Spleen (tissue), 11 donors: ENCODE measurements around the gene LRRC57. TPM values are rescaled to one million over a fixed set of nuclear protein-coding genes. Genes with fewer than 3 reads are reported as not detected.
"Not testable (repeated sequence)": the region's sequence is repeated elsewhere in the genome, so short reads cannot be mapped to it uniquely, and the experiment has no call there.

Experiments used
- DNase-seq: peaks from one replicate; pipeline ENCODE4 v3.0.0-alpha.2; 2020
- H3K27ac ChIP-seq, 8 donors: fragments of 200-600 bp; sonication (generic) in 7 of 8; 1 replicate in 4 of 8; 2 replicates in 4 of 8; pipeline versions ENCODE4 v1.5.0 to v1.8.0; 2016 to 2021; ENCODE audit warnings: inconsistent platforms in 4 of 8, mild to moderate bottlenecking in 4 of 8, moderate library complexity in 1 of 8
- H3K27me3 ChIP-seq, 7 donors: fragments of 200-600 bp; sonication (generic) in 6 of 7; replicated peaks in 1 of 7; 1 replicate in 4 of 7; 2 replicates in 3 of 7; pipeline versions ENCODE4 v1.5.0 to v1.8.0; 2016 to 2021; ENCODE audit warnings: inconsistent platforms in 3 of 7, mild to moderate bottlenecking in 1 of 7
- H3K36me3 ChIP-seq, 6 donors: fragments of 200-600 bp; sonication (generic) in 5 of 6; 1 replicate in 4 of 6; 2 replicates in 2 of 6; pipeline versions ENCODE4 v1.5.0 to v1.8.0; 2016 to 2021; ENCODE audit warnings: inconsistent platforms in 2 of 6
- H3K4me1 ChIP-seq, 6 donors: fragments of 200-600 bp; sonication (generic) in 5 of 6; 1 replicate in 3 of 6; 2 replicates in 3 of 6; pipeline versions ENCODE4 v1.5.0 to v1.8.0; 2016 to 2021; ENCODE audit warnings: inconsistent platforms in 3 of 6
- H3K4me3 ChIP-seq, 8 donors: fragments of 200-600 bp; sonication (generic) in 7 of 8; 1 replicate in 4 of 8; 2 replicates in 4 of 8; pipeline versions ENCODE4 v1.5.0 to v1.8.0; 2016 to 2021; ENCODE audit warnings: inconsistent platforms in 4 of 8, mild to moderate bottlenecking in 4 of 8, moderate library complexity in 2 of 8
- H3K9me3 ChIP-seq, 8 donors: fragments of 200-600 bp; sonication (generic) in 7 of 8; 1 replicate in 4 of 8; 2 replicates in 4 of 8; pipeline versions ENCODE4 v1.5.0 to v1.8.0; 2016 to 2021; ENCODE audit warnings: inconsistent platforms in 4 of 8
- POLR2A ChIP-seq, 3 donors: fragments of 450-650 bp; IDR thresholded peaks; one replicate each; pipeline ENCODE4 v1.5.1; 2017; ENCODE audit warnings: antibody characterized with exemption in 3 of 3, mild to moderate bottlenecking in 1 of 3
- POLR2AphosphoS5 ChIP-seq, 3 donors: sonication (generic); formaldehyde crosslinking; IDR thresholded peaks; one replicate each; pipeline ENCODE4 v1.5.1; 2017; ENCODE audit warnings: antibody characterized with exemption in 3 of 3
- WGBS, 5 donors: extraction: QIAGEN DNeasy Blood & Tissue Kit in 3 of 5; methylation state at CpG; one replicate each; pipeline versions ENCODE4 v1.1.5 to v1.1.7; 2013 to 2018; 5-methylcytosine and 5-hydroxymethylcytosine counted together
- intact Hi-C: fragments of 100-400 bp; cut with DNase I; formaldehyde crosslinking; loops from one replicate; pipeline ENCODE4 v1.15.0; 2023; ENCODE audit warnings: low total_unique reads
- polyA plus RNA-seq, 3 donors: library from polyadenylated mRNA; stranded (reverse); fragments of 200-250 nt; gene quantifications; one replicate each; pipeline ENCODE4 v1.2.1, GENCODE V29; 2013
- total RNA-seq, 7 donors: library from RNA; depleted of rRNA in 3 of 7; stranded (reverse); fragments of >200 nt in 3 of 7; fragmentation: NEBNext Ultra II Directional in 4 of 7; extraction: Animal tissue kit (Norgen Biotek cat#: 25700) in 4 of 7; gene quantifications; one replicate each; pipeline versions ENCODE4 v1.1.0 to v1.2.1, GENCODE V29; 2016 to 2021
- TF ChIP-seq, protein P1 (sequence below), 11 experiments: fragments of 200-600 bp in 7 of 11; fragments of 450-650 bp in 4 of 11; sonication (generic) in 4 of 11; IDR thresholded peaks in 8 of 11; conservative IDR thresholded peaks in 3 of 11; 1 replicate in 7 of 11; 2 replicates in 4 of 11; pipeline versions ENCODE4 v1.4.0 to v1.8.0; 2016 to 2021; ENCODE audit warnings: antibody characterized with exemption in 11 of 11, inconsistent platforms in 4 of 11, mild to moderate bottlenecking in 1 of 11
- donor health status: healthy with polysubstance abuse.
- donor health status: DM: no; HTN: no; CAD: no; lungs with moderate emphysema.
- donor health status: DM: no; HTN: no; CAD: no.
- donor health status: Bipolar disorder and iron deficiency.
- donor health status: healthy.
- donor health status: DM: no; HTN: no; CAD: no.
- donor health status: DM: yes; HTN: yes; CAD: no.

Gene LRRC57
- total and polyA plus RNA-seq, 10 donors = 3.9 to 21.4 (median 16.3) TPM

DNA sequence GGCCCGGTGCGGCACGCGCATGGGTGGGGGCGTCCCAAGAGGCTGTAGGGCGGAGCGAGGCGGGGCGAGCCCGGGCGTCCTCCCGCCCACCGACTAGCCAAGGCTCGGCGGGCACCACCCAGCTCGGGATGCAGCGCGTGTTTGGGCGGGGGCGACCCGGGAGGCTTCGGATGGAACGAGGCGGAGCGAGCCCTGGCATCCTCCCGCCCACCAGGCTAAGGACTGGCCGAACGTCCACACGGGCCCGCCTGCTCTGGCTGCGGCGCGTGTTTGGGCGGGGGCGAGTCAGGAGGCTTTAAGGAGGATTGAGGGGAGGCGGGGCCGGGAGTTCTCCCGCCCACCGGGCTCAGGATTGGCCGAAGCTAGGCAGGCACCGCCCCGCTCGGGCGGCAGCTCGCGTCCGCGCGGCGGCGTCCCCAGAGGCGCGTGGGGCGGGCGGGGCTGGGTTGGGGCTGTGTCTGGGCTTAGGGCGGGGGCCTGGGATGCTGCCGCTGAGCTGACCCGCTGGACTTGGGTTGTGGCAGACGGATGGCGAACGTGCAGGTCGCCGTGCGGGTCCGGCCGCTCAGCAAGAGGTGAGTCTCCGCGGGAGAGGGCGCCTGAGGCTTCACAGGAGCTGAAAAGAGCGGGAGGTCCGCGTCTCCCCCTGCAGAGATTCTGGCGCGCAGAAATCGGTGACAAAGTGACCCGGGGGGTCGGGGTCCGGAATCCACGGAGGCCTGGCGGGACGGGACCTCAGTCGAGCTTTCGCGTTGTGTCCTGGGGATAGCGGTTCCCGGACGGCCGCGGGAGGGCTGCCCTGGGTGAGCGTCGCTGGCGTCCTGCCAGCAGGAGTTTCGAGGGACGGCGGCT lies 26.8 kb upstream of the LRRC57 start, which contains the start of gene STARD9:
Gene STARD9 (plus strand): TSS at position 419 of the 852 bp plus-strand sequence. CDS start 110 bp downstream, at position 529.
- H3K36me3 ChIP-seq = peaks cover 0 to 2% (median 0%) of the 10 kb centered on the region in 6 donors
- 0 to 1% (median 1%) methylated on average over 21 to 95 of the region's 95 CpGs for WGBS, 5 donors
- peaks cover 0 to 18% (median 0%) of the 10 kb centered on the region in 7 donors for H3K27me3 ChIP-seq
- H3K4me3 ChIP-seq = peak within 1 kb of the TSS; percentile 71 to 96 (median 84)
- intact Hi-C loops = no loop called here
- TF ChIP-seq POLR2AphosphoS5 (IDR thresholded peaks at IDR 0.05) (peak; percentile 94 to 95 (median 95)), POLR2A (IDR thresholded peaks at IDR 0.05) (peak in 1 of 3 donors; percentile 28)
- TF ChIP-seq, protein P1, sequence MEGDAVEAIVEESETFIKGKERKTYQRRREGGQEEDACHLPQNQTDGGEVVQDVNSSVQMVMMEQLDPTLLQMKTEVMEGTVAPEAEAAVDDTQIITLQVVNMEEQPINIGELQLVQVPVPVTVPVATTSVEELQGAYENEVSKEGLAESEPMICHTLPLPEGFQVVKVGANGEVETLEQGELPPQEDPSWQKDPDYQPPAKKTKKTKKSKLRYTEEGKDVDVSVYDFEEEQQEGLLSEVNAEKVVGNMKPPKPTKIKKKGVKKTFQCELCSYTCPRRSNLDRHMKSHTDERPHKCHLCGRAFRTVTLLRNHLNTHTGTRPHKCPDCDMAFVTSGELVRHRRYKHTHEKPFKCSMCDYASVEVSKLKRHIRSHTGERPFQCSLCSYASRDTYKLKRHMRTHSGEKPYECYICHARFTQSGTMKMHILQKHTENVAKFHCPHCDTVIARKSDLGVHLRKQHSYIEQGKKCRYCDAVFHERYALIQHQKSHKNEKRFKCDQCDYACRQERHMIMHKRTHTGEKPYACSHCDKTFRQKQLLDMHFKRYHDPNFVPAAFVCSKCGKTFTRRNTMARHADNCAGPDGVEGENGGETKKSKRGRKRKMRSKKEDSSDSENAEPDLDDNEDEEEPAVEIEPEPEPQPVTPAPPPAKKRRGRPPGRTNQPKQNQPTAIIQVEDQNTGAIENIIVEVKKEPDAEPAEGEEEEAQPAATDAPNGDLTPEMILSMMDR (IDR thresholded peaks at IDR 0.05 in 8 of 11, conservative IDR thresholded peaks at IDR 0.05 in 3 of 11) = peak in 4 of 11 experiments; percentile 10 to 50 (median 20)
- peaks cover 3 to 39% (median 28%) of the 10 kb centered on the region in 6 donors for H3K4me1 ChIP-seq
- peak; percentile 99 for DNase-seq
- peak within 1 kb of the TSS; percentile 58 to 89 (median 86) for H3K27ac ChIP-seq
- no peaks in the 10 kb centered on the region for H3K9me3 ChIP-seq

DNA sequence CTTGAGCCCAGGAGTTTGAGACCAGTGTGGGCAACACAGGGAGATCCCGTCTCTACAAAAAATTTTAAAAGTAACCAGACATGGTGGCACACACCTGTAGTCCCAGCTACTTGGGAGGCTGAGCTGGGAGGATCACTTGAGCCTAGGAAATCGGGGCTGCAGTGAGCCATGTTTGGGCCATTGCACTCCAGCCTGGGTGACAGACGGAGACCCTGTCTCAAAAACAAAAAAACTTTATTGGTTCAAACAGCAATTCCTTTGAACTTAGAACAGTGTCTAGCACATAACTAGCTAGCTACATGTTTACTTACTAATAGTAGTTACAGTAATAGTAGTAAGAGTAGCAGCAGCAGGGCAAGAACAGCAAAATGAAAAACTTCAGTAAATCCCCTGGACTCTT lies 10.1 kb upstream of the LRRC57 start:
- Histone ChIP-seq H3K9me3 (no peaks in the 10 kb centered on the region), H3K27me3 (no peaks in the 10 kb centered on the region), H3K36me3 (peaks cover 2 to 66% (median 49%) of the 10 kb centered on the region in 6 donors), H3K27ac (no peak overlapping the region), H3K4me3 (no peak overlapping the region), H3K4me1 (peaks cover 0 to 9% (median 2%) of the 10 kb centered on the region in 6 donors)
- no peak for TF ChIP-seq POLR2A (IDR thresholded peaks at IDR 0.05)
- no peak for TF ChIP-seq POLR2AphosphoS5 (IDR thresholded peaks at IDR 0.05)
- TF ChIP-seq, protein P1 (IDR thresholded peaks at IDR 0.05 in 8 of 11, conservative IDR thresholded peaks at IDR 0.05 in 3 of 11) = no peak
- WGBS, 5 donors = 94 to 98% (median 97%) methylated on average over 3 of the region's 3 CpGs
- intact Hi-C loops = no loop called here
- DNase-seq = no peak

DNA sequence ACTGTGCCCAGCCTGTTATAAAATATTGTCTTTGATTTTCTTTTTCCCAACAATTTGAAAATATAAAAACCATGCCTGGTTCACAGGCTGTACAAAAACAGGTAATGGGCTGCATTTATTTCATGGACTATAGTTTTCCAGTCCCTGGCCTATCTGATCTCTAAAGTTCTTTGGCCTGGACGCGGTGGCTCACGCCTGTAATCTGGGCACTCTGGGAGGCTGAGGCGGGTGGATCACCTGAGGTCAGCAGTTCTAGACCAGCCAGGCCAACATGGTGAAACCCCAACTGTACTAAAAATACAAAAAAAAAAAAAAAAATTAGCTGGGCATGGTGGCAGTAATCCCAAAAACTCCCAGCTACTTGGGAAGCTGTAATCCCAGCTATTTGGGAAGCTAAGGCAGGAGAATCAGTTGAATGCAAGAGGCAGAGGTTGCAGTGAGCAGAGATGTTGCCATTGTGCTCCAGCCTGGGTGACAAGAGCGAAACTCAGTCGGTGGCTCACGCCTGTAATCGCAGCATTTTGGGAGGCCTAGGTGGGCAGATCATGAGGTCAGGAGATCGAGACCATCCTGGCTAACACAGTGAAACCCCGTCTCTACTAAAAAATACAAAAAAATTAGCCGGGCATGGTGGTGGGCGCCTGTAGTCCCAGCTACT lies 8.1 kb upstream of the LRRC57 start:
- DNase-seq, H3K27me3 ChIP-seq, H3K9me3 ChIP-seq, H3K27ac ChIP-seq, intact Hi-C loops, H3K4me3 ChIP-seq: not testable (repeated sequence)
- WGBS, 5 donors = 93 to 99% (median 96%) methylated on average over 10 to 12 of the region's 12 CpGs
- H3K36me3 ChIP-seq = peaks cover 2 to 47% (median 33%) of the 10 kb centered on the region in 6 donors
- H3K4me1 ChIP-seq = peaks cover 0 to 29% (median 8%) of the 10 kb centered on the region in 6 donors

DNA sequence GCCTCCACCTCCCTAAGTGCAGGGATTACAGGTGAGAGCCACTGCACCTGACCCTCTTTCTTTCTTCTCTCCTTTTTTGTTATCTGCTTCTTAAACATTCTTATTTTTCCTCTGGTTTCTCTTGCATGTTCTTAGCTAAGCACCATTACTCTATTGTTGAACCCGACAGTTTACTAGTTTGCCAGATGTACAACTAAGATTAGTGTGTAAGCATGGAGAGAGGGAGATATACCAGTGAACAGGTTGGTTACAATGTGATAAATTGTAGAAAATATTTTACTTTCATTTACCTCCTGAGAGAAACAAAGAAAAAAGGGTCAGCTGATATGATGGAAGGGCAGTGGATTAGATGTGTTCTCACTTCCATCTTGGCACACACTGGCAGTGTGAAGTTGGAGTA lies 5.0 kb upstream of the LRRC57 start:
- peaks cover 4 to 55% (median 26%) of the 10 kb centered on the region in 6 donors for H3K4me1 ChIP-seq
- WGBS, 5 donors = 90 to 96% (median 92%) methylated on average over 1 of the region's 1 CpG
- H3K4me3 ChIP-seq = no peak overlapping the region
- peak overlapping the region in 1 of 8 donors; percentile 15 for H3K27ac ChIP-seq
- no peaks in the 10 kb centered on the region for H3K9me3 ChIP-seq
- intact Hi-C loops = no loop called here
- TF ChIP-seq, protein P1 (IDR thresholded peaks at IDR 0.05 in 8 of 11, conservative IDR thresholded peaks at IDR 0.05 in 3 of 11) = no peak
- TF ChIP-seq POLR2AphosphoS5 (IDR thresholded peaks at IDR 0.05) = no peak
- TF ChIP-seq POLR2A (IDR thresholded peaks at IDR 0.05) = no peak
- DNase-seq = no peak
- peaks cover 0 to 16% (median 7%) of the 10 kb centered on the region in 6 donors for H3K36me3 ChIP-seq
- no peaks in the 10 kb centered on the region for H3K27me3 ChIP-seq
